IMR-90 (cell line): ENCODE data around the gene MVP. TPM values are rescaled to one million over a fixed set of nuclear protein-coding genes. Genes with fewer than 3 reads are reported as not detected.

Source experiments
- ATAC-seq: fragments of 200-7000 bp; cut with Tn5 transposase; 2 replicates; pipeline ENCODE4 v1.9.1; 2020; ENCODE audit warnings: low read depth, mild to moderate bottlenecking, moderate library complexity
- BruUV-seq: library from RNA; stranded (reverse); fragments of 400-500 nt; replicated peaks from 2 replicates; lab custom pipeline; 2021; lab: Mats Ljungman, UMichigan
- CTCF ChIA-PET: fragments of 300-600 bp; formaldehyde crosslinking; extraction: SDS; loops from one replicate; lab custom pipeline; 2021; ENCODE audit warnings: antibody characterized with exemption; lab: Yijun Ruan, JAX
- POLR2A ChIA-PET: fragments of 300-600 bp; sonication (Branson Sonifier 250); formaldehyde crosslinking; loops from one replicate; lab custom pipeline; 2022; ENCODE audit warnings: antibody characterized with exemption; ENCODE audit not compliant: unreplicated experiment; lab: Charles Lee
- DNase-seq: peaks from one replicate; pipeline ENCODE4 v3.0.0; 2013
- H2AFZ ChIP-seq: replicated peaks from 2 replicates; pipeline ENCODE3; 2013; ENCODE audit warnings: low read length, mild to moderate bottlenecking; ENCODE audit not compliant: poor library complexity
- H2AK5ac ChIP-seq: 2 replicates; pipeline ENCODE4 v1.6.1; 2013; ENCODE audit warnings: low read depth, low read length, inconsistent platforms
- H2AK9ac ChIP-seq: replicated peaks from 2 replicates; pipeline ENCODE3; 2013; ENCODE audit warnings: mild to moderate bottlenecking, low read depth, low read length, moderate library complexity; ENCODE audit not compliant: poor library complexity
- H2BK120ac ChIP-seq: 2 replicates; pipeline ENCODE4 v1.6.1; 2013; ENCODE audit warnings: low read depth, low read length, inconsistent platforms
- H2BK15ac ChIP-seq: 3 replicates; pipeline ENCODE4 v1.6.1; 2013; ENCODE audit warnings: low read depth, low read length, inconsistent platforms
- H2BK20ac ChIP-seq: 2 replicates; pipeline ENCODE4 v1.6.1; 2013; ENCODE audit warnings: low read depth, mild to moderate bottlenecking, inconsistent platforms, low read length, moderate library complexity
- H2BK5ac ChIP-seq: 2 replicates; pipeline ENCODE4 v1.6.1; 2013; ENCODE audit warnings: mild to moderate bottlenecking, low read depth, low read length, inconsistent platforms; ENCODE audit not compliant: poor library complexity, severe bottlenecking
- H3K14ac ChIP-seq: replicated peaks from 2 replicates; pipeline ENCODE4 v1.6.1; 2013; ENCODE audit warnings: low read depth, low read length, inconsistent platforms
- H3K18ac ChIP-seq: 2 replicates; pipeline ENCODE4 v1.6.1; 2013; ENCODE audit warnings: low read depth, low read length, control low read depth
- H3K23ac ChIP-seq: 2 replicates; pipeline ENCODE4 v1.6.1; 2013; ENCODE audit warnings: low read depth, low read length, inconsistent platforms
- H3K27ac ChIP-seq: 2 replicates; pipeline ENCODE4 v1.5.1; 2013; ENCODE audit warnings: mild to moderate bottlenecking, control low read depth, low read length; ENCODE audit not compliant: insufficient read depth
- H3K27me3 ChIP-seq: 2 replicates; pipeline ENCODE4 v1.6.1; 2013; ENCODE audit warnings: low read length; ENCODE audit not compliant: control insufficient read depth, insufficient read depth
- H3K36me3 ChIP-seq: 2 replicates; pipeline ENCODE4 v1.6.1; 2013; ENCODE audit warnings: low read length, mixed read lengths; ENCODE audit not compliant: control insufficient read depth, insufficient read depth
- H3K4ac ChIP-seq: 2 replicates; pipeline ENCODE4 v1.6.1; 2013; ENCODE audit warnings: low read depth, low read length, inconsistent platforms
- H3K4me1 ChIP-seq: 2 replicates; pipeline ENCODE4 v1.6.1; 2013; ENCODE audit warnings: low read length, mixed read lengths; ENCODE audit not compliant: control insufficient read depth, insufficient read depth
- H3K4me2 ChIP-seq: 2 replicates; pipeline ENCODE4 v1.6.1; 2013; ENCODE audit warnings: low read depth, mild to moderate bottlenecking, control low read depth, low read length, moderate library complexity
- H3K4me3 ChIP-seq: 2 replicates; pipeline ENCODE4 v1.5.1; 2013; ENCODE audit warnings: low read depth, mild to moderate bottlenecking, control low read depth, low read length, moderate library complexity; ENCODE audit not compliant: insufficient read depth
- H3K56ac ChIP-seq: 2 replicates; pipeline ENCODE4 v1.6.1; 2013; ENCODE audit warnings: low read length, inconsistent platforms; ENCODE audit not compliant: insufficient read depth; ENCODE audit errors: extremely low read depth
- H3K79me1 ChIP-seq, 2 experiments: 2 replicates each; pipeline ENCODE4 v1.6.1; 2013; ENCODE audit warnings: low read length in 2 of 2, inconsistent platforms in 1 of 2, low read depth in 1 of 2
- H3K9ac ChIP-seq: 2 replicates; pipeline ENCODE4 v1.6.1; 2013; ENCODE audit warnings: low read depth, low read length, control low read depth
- H3K9me1 ChIP-seq: 2 replicates; pipeline ENCODE4 v1.6.1; 2013; ENCODE audit warnings: low read length, inconsistent platforms; ENCODE audit not compliant: insufficient read depth
- H3K9me3 ChIP-seq: 2 replicates; pipeline ENCODE4 v1.6.1; 2013; ENCODE audit warnings: low read length; ENCODE audit not compliant: control insufficient read depth, insufficient read depth
- H4K20me1 ChIP-seq: 2 replicates; pipeline ENCODE4 v1.6.1; 2013; ENCODE audit warnings: low read length, inconsistent platforms; ENCODE audit not compliant: insufficient read depth
- H4K5ac ChIP-seq: 2 replicates; pipeline ENCODE4 v1.6.1; 2013; ENCODE audit warnings: mild to moderate bottlenecking, low read depth, low read length, control low read depth
- H4K8ac ChIP-seq, 2 experiments: 2 replicates each; pipeline ENCODE4 v1.6.1; 2013; ENCODE audit warnings: low read depth in 2 of 2, low read length in 2 of 2, control low read depth in 1 of 2, inconsistent platforms in 1 of 2
- H4K91ac ChIP-seq: 2 replicates; pipeline ENCODE4 v1.6.1; 2013; ENCODE audit warnings: low read depth, low read length, inconsistent platforms; ENCODE audit not compliant: insufficient read depth
- BHLHE40 ChIP-seq: fragments of 150-350 bp; IDR thresholded peaks from 2 replicates; pipeline ENCODE4 v1.6.1; 2016; ENCODE audit warnings: mild to moderate bottlenecking, low read depth, low read length
- CEBPB ChIP-seq: IDR thresholded peaks from 2 replicates; pipeline ENCODE4 v1.6.1; 2012; ENCODE audit warnings: low read depth, low read length, improper control_type of control experiment
- FOS ChIP-seq: fragments of 150-350 bp; IDR thresholded peaks from 2 replicates; pipeline ENCODE4 v1.6.1; 2016; ENCODE audit warnings: low read depth, low read length
- MAFK ChIP-seq: IDR thresholded peaks from 2 replicates; pipeline ENCODE4 v1.6.1; 2012; ENCODE audit warnings: low read depth, low read length, improper control_type of control experiment
- MAZ ChIP-seq: IDR thresholded peaks from 2 replicates; pipeline ENCODE4 v1.6.1; 2012; ENCODE audit warnings: low read depth, mild to moderate bottlenecking, low read length, improper control_type of control experiment, moderate library complexity, borderline replicate concordance
- MXI1 ChIP-seq: IDR thresholded peaks from 2 replicates; pipeline ENCODE4 v1.6.1; 2012; ENCODE audit warnings: low read depth, mild to moderate bottlenecking, low read length, moderate library complexity, borderline replicate concordance
- NFE2L2 ChIP-seq: fragments of 150-350 bp; IDR thresholded peaks from 2 replicates; pipeline ENCODE4 v1.6.1; 2016; ENCODE audit warnings: low read depth, mild to moderate bottlenecking, low read length
- POLR2A ChIP-seq: IDR thresholded peaks from 2 replicates; pipeline ENCODE4 v1.6.1; 2012; ENCODE audit warnings: mild to moderate bottlenecking, low read depth, low read length
- RAD21 ChIP-seq: IDR thresholded peaks from 2 replicates; pipeline ENCODE4 v1.6.1; 2012; ENCODE audit warnings: low read length, improper control_type of control experiment
- RCOR1 ChIP-seq: IDR thresholded peaks from 2 replicates; pipeline ENCODE4 v1.6.1; 2012; ENCODE audit warnings: mild to moderate bottlenecking, low read length, improper control_type of control experiment; ENCODE audit not compliant: insufficient replicate concordance
- RFX5 ChIP-seq: IDR thresholded peaks from 2 replicates; pipeline ENCODE4 v1.8.0; 2012; ENCODE audit warnings: low read depth, mild to moderate bottlenecking, low read length, moderate library complexity
- SMC3 ChIP-seq: fragments of 150-350 bp; IDR thresholded peaks from 2 replicates; pipeline ENCODE4 v1.6.1; 2016; ENCODE audit warnings: low read depth, mild to moderate bottlenecking, antibody characterized with exemption, low read length, moderate library complexity
- WGBS, 2 experiments: methylation state at CpG; one replicate each; pipeline versions ENCODE4 v1.1.5 to v1.1.7; 2013; ENCODE audit warnings: missing lambda C conversion rate in 2 of 2; ENCODE audit not compliant: insufficient read length in 1 of 2; ENCODE audit errors: extremely low coverage in 2 of 2; 5-methylcytosine and 5-hydroxymethylcytosine counted together
- dilution Hi-C: fragments of 300-500 bp; cut with HindIII; formaldehyde crosslinking; loops from one replicate; pipeline ENCODE4 v1.14.3; 2018; ENCODE audit warnings: low sequenced_read_pairs; ENCODE audit not compliant: unreplicated experiment
- in situ Hi-C: fragments of 300-500 bp; cut with MboI; formaldehyde crosslinking; loops from 3 replicates; pipeline ENCODE4 v1.14.3; 2019; ENCODE audit warnings: low sequenced_read_pairs, inconsistent platforms, mixed read lengths
- intact Hi-C: fragments of 100-400 bp; cut with micrococcal nuclease; formaldehyde crosslinking; loops from 2 replicates; pipeline ENCODE4 v1.10.0; 2022
- polyA plus RNA-seq, 3 experiments: library from polyadenylated mRNA; depleted of rRNA; stranded (reverse); fragments of >200 nt; gene quantifications; 2 replicates each; pipeline ENCODE4 v1.2.3, GENCODE V29; 2012; ENCODE audit warnings: low replicate concordance in 1 of 3
- total RNA-seq: library from RNA; depleted of rRNA; stranded (reverse); fragments of >200 nt; gene quantifications from 2 replicates; pipeline ENCODE4 v1.2.3, GENCODE V29; 2012
- TF ChIP-seq, protein P1 (sequence below): fragments of 150-350 bp; IDR thresholded peaks from 2 replicates; pipeline ENCODE4 v1.6.1; 2016; ENCODE audit warnings: low read depth, mild to moderate bottlenecking, low read length, moderate library complexity, borderline replicate concordance
- TF ChIP-seq, protein P2 (sequence below): fragments of 150-350 bp; IDR thresholded peaks from 2 replicates; pipeline ENCODE4 v1.6.1; 2017; ENCODE audit warnings: mild to moderate bottlenecking, antibody characterized with exemption, low read length, low read depth
- TF ChIP-seq, protein P3 (sequence below): conservative IDR thresholded peaks from 2 replicates; pipeline ENCODE4 v1.5.1; 2012; ENCODE audit warnings: mild to moderate bottlenecking, low read depth, low read length, improper control_type of control experiment

The MVP gene
- total and polyA plus RNA-seq, 2 of the 4 experiments (the other 2 are of a cell fraction): 204 to 319 TPM

DNA sequence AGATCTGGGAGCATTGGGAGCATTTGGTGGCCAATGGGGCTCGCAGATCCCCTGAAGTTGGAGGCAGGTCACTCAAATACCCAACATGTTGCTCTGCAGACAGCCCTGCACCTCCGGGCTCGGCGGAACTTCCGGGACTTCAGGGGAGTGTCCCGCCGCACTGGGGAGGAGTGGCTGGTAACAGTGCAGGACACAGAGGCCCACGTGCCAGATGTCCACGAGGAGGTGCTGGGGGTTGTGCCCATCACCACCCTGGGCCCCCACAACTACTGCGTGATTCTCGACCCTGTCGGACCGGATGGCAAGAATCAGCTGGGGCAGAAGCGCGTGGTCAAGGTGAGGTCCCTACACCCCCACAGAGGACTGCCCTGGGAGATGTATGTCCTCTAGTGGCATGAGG lies 16.4 kb downstream of the MVP start:
- no peak overlapping the region for H3K23ac ChIP-seq
- H2AFZ ChIP-seq: no peak overlapping the region
- no peaks in the 10 kb centered on the region; the same call in none of the 2 replicates for H3K4me1 ChIP-seq
- no peak overlapping the region for H2BK20ac ChIP-seq
- no peak overlapping the region for H3K4ac ChIP-seq
- H3K14ac ChIP-seq: no peak overlapping the region
- no peaks in the 10 kb centered on the region for H3K27me3 ChIP-seq
- no peak for DNase-seq
- no peaks in the 10 kb centered on the region for H3K9me3 ChIP-seq
- H3K56ac ChIP-seq: no peak overlapping the region
- intact Hi-C loops: no loop called here
- H4K5ac ChIP-seq: no peak overlapping the region
- no peak overlapping the region for H3K9ac ChIP-seq
- no peak overlapping the region for H3K27ac ChIP-seq
- H3K18ac ChIP-seq: no peak overlapping the region
- H3K4me2 ChIP-seq: no peak overlapping the region
- H3K9me1 ChIP-seq: peaks cover 5% of the 10 kb centered on the region; the same call in 1 of the 2 replicates
- no peak overlapping the region for H4K91ac ChIP-seq
- H4K20me1 ChIP-seq: no peaks in the 10 kb centered on the region; the same call in 1 of the 2 replicates
- dilution Hi-C loops: no loop called here
- peaks cover 16 to 53% of the 10 kb centered on the region in 2 experiments; a peak in 3 of 4 replicates for H3K79me1 ChIP-seq
- in situ Hi-C loops: no loop called here
- no peak overlapping the region for H2BK120ac ChIP-seq
- no TSS peak for BruUV-seq
- TF ChIP-seq CEBPB (no peak), MAFK (no peak), MAZ (no peak), BHLHE40 (no peak), RFX5 (no peak), RCOR1 (no peak), RAD21 (no peak), POLR2A (no peak), SMC3 (no peak), MXI1 (no peak), FOS (no peak), NFE2L2 (no peak)
- TF ChIP-seq, protein P1, sequence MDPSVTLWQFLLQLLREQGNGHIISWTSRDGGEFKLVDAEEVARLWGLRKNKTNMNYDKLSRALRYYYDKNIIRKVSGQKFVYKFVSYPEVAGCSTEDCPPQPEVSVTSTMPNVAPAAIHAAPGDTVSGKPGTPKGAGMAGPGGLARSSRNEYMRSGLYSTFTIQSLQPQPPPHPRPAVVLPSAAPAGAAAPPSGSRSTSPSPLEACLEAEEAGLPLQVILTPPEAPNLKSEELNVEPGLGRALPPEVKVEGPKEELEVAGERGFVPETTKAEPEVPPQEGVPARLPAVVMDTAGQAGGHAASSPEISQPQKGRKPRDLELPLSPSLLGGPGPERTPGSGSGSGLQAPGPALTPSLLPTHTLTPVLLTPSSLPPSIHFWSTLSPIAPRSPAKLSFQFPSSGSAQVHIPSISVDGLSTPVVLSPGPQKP: no peak
- TF ChIP-seq, protein P2, sequence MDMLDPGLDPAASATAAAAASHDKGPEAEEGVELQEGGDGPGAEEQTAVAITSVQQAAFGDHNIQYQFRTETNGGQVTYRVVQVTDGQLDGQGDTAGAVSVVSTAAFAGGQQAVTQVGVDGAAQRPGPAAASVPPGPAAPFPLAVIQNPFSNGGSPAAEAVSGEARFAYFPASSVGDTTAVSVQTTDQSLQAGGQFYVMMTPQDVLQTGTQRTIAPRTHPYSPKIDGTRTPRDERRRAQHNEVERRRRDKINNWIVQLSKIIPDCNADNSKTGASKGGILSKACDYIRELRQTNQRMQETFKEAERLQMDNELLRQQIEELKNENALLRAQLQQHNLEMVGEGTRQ: no peak
- TF ChIP-seq, protein P3, sequence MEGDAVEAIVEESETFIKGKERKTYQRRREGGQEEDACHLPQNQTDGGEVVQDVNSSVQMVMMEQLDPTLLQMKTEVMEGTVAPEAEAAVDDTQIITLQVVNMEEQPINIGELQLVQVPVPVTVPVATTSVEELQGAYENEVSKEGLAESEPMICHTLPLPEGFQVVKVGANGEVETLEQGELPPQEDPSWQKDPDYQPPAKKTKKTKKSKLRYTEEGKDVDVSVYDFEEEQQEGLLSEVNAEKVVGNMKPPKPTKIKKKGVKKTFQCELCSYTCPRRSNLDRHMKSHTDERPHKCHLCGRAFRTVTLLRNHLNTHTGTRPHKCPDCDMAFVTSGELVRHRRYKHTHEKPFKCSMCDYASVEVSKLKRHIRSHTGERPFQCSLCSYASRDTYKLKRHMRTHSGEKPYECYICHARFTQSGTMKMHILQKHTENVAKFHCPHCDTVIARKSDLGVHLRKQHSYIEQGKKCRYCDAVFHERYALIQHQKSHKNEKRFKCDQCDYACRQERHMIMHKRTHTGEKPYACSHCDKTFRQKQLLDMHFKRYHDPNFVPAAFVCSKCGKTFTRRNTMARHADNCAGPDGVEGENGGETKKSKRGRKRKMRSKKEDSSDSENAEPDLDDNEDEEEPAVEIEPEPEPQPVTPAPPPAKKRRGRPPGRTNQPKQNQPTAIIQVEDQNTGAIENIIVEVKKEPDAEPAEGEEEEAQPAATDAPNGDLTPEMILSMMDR: no peak
- H4K8ac ChIP-seq: no peak overlapping the region
- no peak overlapping the region for H2BK15ac ChIP-seq
- ChIA-PET POLR2A (no interaction called here), CTCF (interaction anchor here (0.6 kb wide), 1 partner anchor 79 kb away, joined by 8 read pairs; no protein-coding TSS in a partner anchor)
- H2BK5ac ChIP-seq: no peak overlapping the region
- no CpG with 5 or more reads among the region's 15 CpGs for WGBS, 2 experiments
- H2AK9ac ChIP-seq: no peak overlapping the region
- no peak overlapping the region for H3K4me3 ChIP-seq
- no peak overlapping the region for H2AK5ac ChIP-seq
- H3K36me3 ChIP-seq: peaks cover 75% of the 10 kb centered on the region
- no peak for ATAC-seq
